IMR-90 (cell line): ENCODE results near the gene PDE6B. TPM values are rescaled to one million over a fixed set of nuclear protein-coding genes. Genes with fewer than 3 reads are reported as not detected.

ENCODE experiments used
- ATAC-seq: fragments of 200-7000 bp; cut with Tn5 transposase; 2 replicates; pipeline ENCODE4 v1.9.1; 2020; ENCODE audit warnings: low read depth, mild to moderate bottlenecking, moderate library complexity
- BruUV-seq: library from RNA; stranded (reverse); fragments of 400-500 nt; replicated peaks from 2 replicates; lab custom pipeline; 2021; lab: Mats Ljungman, UMichigan
- CTCF ChIA-PET: fragments of 300-600 bp; formaldehyde crosslinking; extraction: SDS; loops from one replicate; lab custom pipeline; 2021; ENCODE audit warnings: antibody characterized with exemption; lab: Yijun Ruan, JAX
- POLR2A ChIA-PET: fragments of 300-600 bp; sonication (Branson Sonifier 250); formaldehyde crosslinking; loops from one replicate; lab custom pipeline; 2022; ENCODE audit warnings: antibody characterized with exemption; ENCODE audit not compliant: unreplicated experiment; lab: Charles Lee
- DNase-seq: peaks from one replicate; pipeline ENCODE4 v3.0.0; 2013
- H2AFZ ChIP-seq: replicated peaks from 2 replicates; pipeline ENCODE3; 2013; ENCODE audit warnings: low read length, mild to moderate bottlenecking; ENCODE audit not compliant: poor library complexity
- H2AK5ac ChIP-seq: 2 replicates; pipeline ENCODE4 v1.6.1; 2013; ENCODE audit warnings: low read depth, low read length, inconsistent platforms
- H2AK9ac ChIP-seq: replicated peaks from 2 replicates; pipeline ENCODE3; 2013; ENCODE audit warnings: mild to moderate bottlenecking, low read depth, low read length, moderate library complexity; ENCODE audit not compliant: poor library complexity
- H2BK120ac ChIP-seq: 2 replicates; pipeline ENCODE4 v1.6.1; 2013; ENCODE audit warnings: low read depth, low read length, inconsistent platforms
- H2BK15ac ChIP-seq: 3 replicates; pipeline ENCODE4 v1.6.1; 2013; ENCODE audit warnings: low read depth, low read length, inconsistent platforms
- H2BK20ac ChIP-seq: 2 replicates; pipeline ENCODE4 v1.6.1; 2013; ENCODE audit warnings: low read depth, mild to moderate bottlenecking, inconsistent platforms, low read length, moderate library complexity
- H2BK5ac ChIP-seq: 2 replicates; pipeline ENCODE4 v1.6.1; 2013; ENCODE audit warnings: mild to moderate bottlenecking, low read depth, low read length, inconsistent platforms; ENCODE audit not compliant: poor library complexity, severe bottlenecking
- H3K14ac ChIP-seq: replicated peaks from 2 replicates; pipeline ENCODE4 v1.6.1; 2013; ENCODE audit warnings: low read depth, low read length, inconsistent platforms
- H3K18ac ChIP-seq: 2 replicates; pipeline ENCODE4 v1.6.1; 2013; ENCODE audit warnings: low read depth, low read length, control low read depth
- H3K23ac ChIP-seq: 2 replicates; pipeline ENCODE4 v1.6.1; 2013; ENCODE audit warnings: low read depth, low read length, inconsistent platforms
- H3K27ac ChIP-seq: 2 replicates; pipeline ENCODE4 v1.5.1; 2013; ENCODE audit warnings: mild to moderate bottlenecking, control low read depth, low read length; ENCODE audit not compliant: insufficient read depth
- H3K27me3 ChIP-seq: 2 replicates; pipeline ENCODE4 v1.6.1; 2013; ENCODE audit warnings: low read length; ENCODE audit not compliant: control insufficient read depth, insufficient read depth
- H3K36me3 ChIP-seq: 2 replicates; pipeline ENCODE4 v1.6.1; 2013; ENCODE audit warnings: low read length, mixed read lengths; ENCODE audit not compliant: control insufficient read depth, insufficient read depth
- H3K4ac ChIP-seq: 2 replicates; pipeline ENCODE4 v1.6.1; 2013; ENCODE audit warnings: low read depth, low read length, inconsistent platforms
- H3K4me1 ChIP-seq: 2 replicates; pipeline ENCODE4 v1.6.1; 2013; ENCODE audit warnings: low read length, mixed read lengths; ENCODE audit not compliant: control insufficient read depth, insufficient read depth
- H3K4me2 ChIP-seq: 2 replicates; pipeline ENCODE4 v1.6.1; 2013; ENCODE audit warnings: low read depth, mild to moderate bottlenecking, control low read depth, low read length, moderate library complexity
- H3K4me3 ChIP-seq: 2 replicates; pipeline ENCODE4 v1.5.1; 2013; ENCODE audit warnings: low read depth, mild to moderate bottlenecking, control low read depth, low read length, moderate library complexity; ENCODE audit not compliant: insufficient read depth
- H3K56ac ChIP-seq: 2 replicates; pipeline ENCODE4 v1.6.1; 2013; ENCODE audit warnings: low read length, inconsistent platforms; ENCODE audit not compliant: insufficient read depth; ENCODE audit errors: extremely low read depth
- H3K79me1 ChIP-seq, 2 experiments: 2 replicates each; pipeline ENCODE4 v1.6.1; 2013; ENCODE audit warnings: low read length in 2 of 2, inconsistent platforms in 1 of 2, low read depth in 1 of 2
- H3K9ac ChIP-seq: 2 replicates; pipeline ENCODE4 v1.6.1; 2013; ENCODE audit warnings: low read depth, low read length, control low read depth
- H3K9me1 ChIP-seq: 2 replicates; pipeline ENCODE4 v1.6.1; 2013; ENCODE audit warnings: low read length, inconsistent platforms; ENCODE audit not compliant: insufficient read depth
- H3K9me3 ChIP-seq: 2 replicates; pipeline ENCODE4 v1.6.1; 2013; ENCODE audit warnings: low read length; ENCODE audit not compliant: control insufficient read depth, insufficient read depth
- H4K20me1 ChIP-seq: 2 replicates; pipeline ENCODE4 v1.6.1; 2013; ENCODE audit warnings: low read length, inconsistent platforms; ENCODE audit not compliant: insufficient read depth
- H4K5ac ChIP-seq: 2 replicates; pipeline ENCODE4 v1.6.1; 2013; ENCODE audit warnings: mild to moderate bottlenecking, low read depth, low read length, control low read depth
- H4K8ac ChIP-seq, 2 experiments: 2 replicates each; pipeline ENCODE4 v1.6.1; 2013; ENCODE audit warnings: low read depth in 2 of 2, low read length in 2 of 2, control low read depth in 1 of 2, inconsistent platforms in 1 of 2
- H4K91ac ChIP-seq: 2 replicates; pipeline ENCODE4 v1.6.1; 2013; ENCODE audit warnings: low read depth, low read length, inconsistent platforms; ENCODE audit not compliant: insufficient read depth
- BHLHE40 ChIP-seq: fragments of 150-350 bp; IDR thresholded peaks from 2 replicates; pipeline ENCODE4 v1.6.1; 2016; ENCODE audit warnings: mild to moderate bottlenecking, low read depth, low read length
- CHD1 ChIP-seq: IDR thresholded peaks from 2 replicates; pipeline ENCODE4 v1.6.1; 2012; ENCODE audit warnings: low read depth, low read length, improper control_type of control experiment
- ELK1 ChIP-seq: fragments of 150-350 bp; IDR thresholded peaks from 2 replicates; pipeline ENCODE4 v1.6.1; 2016; ENCODE audit warnings: low read depth, mild to moderate bottlenecking, low read length, moderate library complexity, borderline replicate concordance
- FOS ChIP-seq: fragments of 150-350 bp; IDR thresholded peaks from 2 replicates; pipeline ENCODE4 v1.6.1; 2016; ENCODE audit warnings: low read depth, low read length
- MAFK ChIP-seq: IDR thresholded peaks from 2 replicates; pipeline ENCODE4 v1.6.1; 2012; ENCODE audit warnings: low read depth, low read length, improper control_type of control experiment
- MAZ ChIP-seq: IDR thresholded peaks from 2 replicates; pipeline ENCODE4 v1.6.1; 2012; ENCODE audit warnings: low read depth, mild to moderate bottlenecking, low read length, improper control_type of control experiment, moderate library complexity, borderline replicate concordance
- MXI1 ChIP-seq: IDR thresholded peaks from 2 replicates; pipeline ENCODE4 v1.6.1; 2012; ENCODE audit warnings: low read depth, mild to moderate bottlenecking, low read length, moderate library complexity, borderline replicate concordance
- NFE2L2 ChIP-seq: fragments of 150-350 bp; IDR thresholded peaks from 2 replicates; pipeline ENCODE4 v1.6.1; 2016; ENCODE audit warnings: low read depth, mild to moderate bottlenecking, low read length
- POLR2A ChIP-seq: IDR thresholded peaks from 2 replicates; pipeline ENCODE4 v1.6.1; 2012; ENCODE audit warnings: mild to moderate bottlenecking, low read depth, low read length
- RAD21 ChIP-seq: IDR thresholded peaks from 2 replicates; pipeline ENCODE4 v1.6.1; 2012; ENCODE audit warnings: low read length, improper control_type of control experiment
- RCOR1 ChIP-seq: IDR thresholded peaks from 2 replicates; pipeline ENCODE4 v1.6.1; 2012; ENCODE audit warnings: mild to moderate bottlenecking, low read length, improper control_type of control experiment; ENCODE audit not compliant: insufficient replicate concordance
- RFX5 ChIP-seq: IDR thresholded peaks from 2 replicates; pipeline ENCODE4 v1.8.0; 2012; ENCODE audit warnings: low read depth, mild to moderate bottlenecking, low read length, moderate library complexity
- WGBS, 2 experiments: methylation state at CpG; one replicate each; pipeline versions ENCODE4 v1.1.5 to v1.1.7; 2013; ENCODE audit warnings: missing lambda C conversion rate in 2 of 2; ENCODE audit not compliant: insufficient read length in 1 of 2; ENCODE audit errors: extremely low coverage in 2 of 2; 5-methylcytosine and 5-hydroxymethylcytosine counted together
- dilution Hi-C: fragments of 300-500 bp; cut with HindIII; formaldehyde crosslinking; loops from one replicate; pipeline ENCODE4 v1.14.3; 2018; ENCODE audit warnings: low sequenced_read_pairs; ENCODE audit not compliant: unreplicated experiment
- in situ Hi-C: fragments of 300-500 bp; cut with MboI; formaldehyde crosslinking; loops from 3 replicates; pipeline ENCODE4 v1.14.3; 2019; ENCODE audit warnings: low sequenced_read_pairs, inconsistent platforms, mixed read lengths
- intact Hi-C: fragments of 100-400 bp; cut with micrococcal nuclease; formaldehyde crosslinking; loops from 2 replicates; pipeline ENCODE4 v1.10.0; 2022
- polyA plus RNA-seq, 3 experiments: library from polyadenylated mRNA; depleted of rRNA; stranded (reverse); fragments of >200 nt; gene quantifications; 2 replicates each; pipeline ENCODE4 v1.2.3, GENCODE V29; 2012; ENCODE audit warnings: low replicate concordance in 1 of 3
- total RNA-seq: library from RNA; depleted of rRNA; stranded (reverse); fragments of >200 nt; gene quantifications from 2 replicates; pipeline ENCODE4 v1.2.3, GENCODE V29; 2012
- TF ChIP-seq, protein P1 (sequence below): fragments of 150-350 bp; IDR thresholded peaks from 2 replicates; pipeline ENCODE4 v1.6.1; 2017; ENCODE audit warnings: mild to moderate bottlenecking, antibody characterized with exemption, low read length, low read depth
- TF ChIP-seq, protein P2 (sequence below): conservative IDR thresholded peaks from 2 replicates; pipeline ENCODE4 v1.5.1; 2012; ENCODE audit warnings: mild to moderate bottlenecking, low read depth, low read length, improper control_type of control experiment

Gene PDE6B
- total and polyA plus RNA-seq, 2 of the 4 experiments (the other 2 are of a cell fraction): under 0.01 TPM; not detected in 1

- no peak overlapping the region for H3K9ac ChIP-seq
- TF ChIP-seq RAD21 (no peak), ELK1 (no peak), RCOR1 (no peak), NFE2L2 (no peak), MAZ (no peak), POLR2A (no peak), MXI1 (no peak), MAFK (no peak), BHLHE40 (no peak), CHD1 (no peak), FOS (no peak), RFX5 (no peak)
- TF ChIP-seq, protein P1, sequence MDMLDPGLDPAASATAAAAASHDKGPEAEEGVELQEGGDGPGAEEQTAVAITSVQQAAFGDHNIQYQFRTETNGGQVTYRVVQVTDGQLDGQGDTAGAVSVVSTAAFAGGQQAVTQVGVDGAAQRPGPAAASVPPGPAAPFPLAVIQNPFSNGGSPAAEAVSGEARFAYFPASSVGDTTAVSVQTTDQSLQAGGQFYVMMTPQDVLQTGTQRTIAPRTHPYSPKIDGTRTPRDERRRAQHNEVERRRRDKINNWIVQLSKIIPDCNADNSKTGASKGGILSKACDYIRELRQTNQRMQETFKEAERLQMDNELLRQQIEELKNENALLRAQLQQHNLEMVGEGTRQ: no peak
- TF ChIP-seq, protein P2, sequence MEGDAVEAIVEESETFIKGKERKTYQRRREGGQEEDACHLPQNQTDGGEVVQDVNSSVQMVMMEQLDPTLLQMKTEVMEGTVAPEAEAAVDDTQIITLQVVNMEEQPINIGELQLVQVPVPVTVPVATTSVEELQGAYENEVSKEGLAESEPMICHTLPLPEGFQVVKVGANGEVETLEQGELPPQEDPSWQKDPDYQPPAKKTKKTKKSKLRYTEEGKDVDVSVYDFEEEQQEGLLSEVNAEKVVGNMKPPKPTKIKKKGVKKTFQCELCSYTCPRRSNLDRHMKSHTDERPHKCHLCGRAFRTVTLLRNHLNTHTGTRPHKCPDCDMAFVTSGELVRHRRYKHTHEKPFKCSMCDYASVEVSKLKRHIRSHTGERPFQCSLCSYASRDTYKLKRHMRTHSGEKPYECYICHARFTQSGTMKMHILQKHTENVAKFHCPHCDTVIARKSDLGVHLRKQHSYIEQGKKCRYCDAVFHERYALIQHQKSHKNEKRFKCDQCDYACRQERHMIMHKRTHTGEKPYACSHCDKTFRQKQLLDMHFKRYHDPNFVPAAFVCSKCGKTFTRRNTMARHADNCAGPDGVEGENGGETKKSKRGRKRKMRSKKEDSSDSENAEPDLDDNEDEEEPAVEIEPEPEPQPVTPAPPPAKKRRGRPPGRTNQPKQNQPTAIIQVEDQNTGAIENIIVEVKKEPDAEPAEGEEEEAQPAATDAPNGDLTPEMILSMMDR: no peak
These were observed 38.4 kb downstream of the PDE6B start for GRCh38 chr4:663438-664428.

More at GRCh38 chr4:663438-664428, 38.4 kb downstream of the PDE6B start:
- POLR2A ChIA-PET: no interaction called here
- no peak overlapping the region for H2BK120ac ChIP-seq
- H4K91ac ChIP-seq: no peak overlapping the region
- H3K79me1 ChIP-seq: no peaks in the 10 kb centered on the region
- no peaks in the 10 kb centered on the region for H3K4me1 ChIP-seq
- ATAC-seq (no peak; the same call in 1 of the 2 replicates), DNase-seq (no peak)
- 0 out of 4 replicates have a peak overlapping the region, but pooled peaks of 1 of the 2 experiments have one; percentile 25 for H4K8ac ChIP-seq
- no peak overlapping the region for H3K18ac ChIP-seq
- peaks cover 11% of the 10 kb centered on the region for H3K9me3 ChIP-seq
- no peak overlapping the region for H2BK20ac ChIP-seq
- intact Hi-C loops (no loop called here), dilution Hi-C loops (no loop called here), in situ Hi-C loops (no loop called here)
- no peak overlapping the region for H3K4ac ChIP-seq
- H2BK15ac ChIP-seq: no peak overlapping the region
- no peak overlapping the region; the same call in 1 of the 2 replicates for H4K5ac ChIP-seq
- H2AK5ac ChIP-seq: no peak overlapping the region
- H2AFZ ChIP-seq: peak overlapping the region; percentile 78
- no peak overlapping the region for H3K23ac ChIP-seq
- H3K4me3 ChIP-seq: peak overlapping the region; percentile 40
- no peaks in the 10 kb centered on the region for H4K20me1 ChIP-seq
- peak overlapping the region; percentile 50 for H2AK9ac ChIP-seq
- WGBS, 2 experiments: 9% methylated on average over 23 of the region's 80 CpGs; no CpG with 5 or more reads in 1 of the 2 experiments
- H2BK5ac ChIP-seq: no peak overlapping the region
- H3K27ac ChIP-seq: no peak overlapping the region
- H3K9me1 ChIP-seq: no peaks in the 10 kb centered on the region
- CTCF ChIA-PET: no interaction called here
- no peak overlapping the region for H3K56ac ChIP-seq
- H3K36me3 ChIP-seq: no peaks in the 10 kb centered on the region
- peaks cover 4% of the 10 kb centered on the region; the same call in 1 of the 2 replicates for H3K27me3 ChIP-seq
- peak overlapping the region; percentile 77; the same call in 1 of the 2 replicates for H3K4me2 ChIP-seq
- no peak overlapping the region for H3K14ac ChIP-seq
- no TSS peak for BruUV-seq
